Fibroblast of lung (primary cell): ENCODE data around the gene CNOT1. TPM values are rescaled to one million over a fixed set of nuclear protein-coding genes. Genes with fewer than 3 reads are reported as not detected.

ENCODE experiments used
- DNase-seq, 2 donors: peaks; one replicate each; pipeline versions ENCODE4 v3.0.0 to v3.0.0-alpha.2; 2010; ENCODE audit warnings: low read depth in 2 of 2
- H2AFZ ChIP-seq: 2 replicates; pipeline ENCODE4 v1.5.1; 2012; ENCODE audit warnings: low read length, control low read depth, inconsistent platforms
- H3K27ac ChIP-seq: 2 replicates; pipeline ENCODE4 v1.5.1; 2011; ENCODE audit warnings: low read length, control low read depth; ENCODE audit not compliant: insufficient read depth
- H3K27me3 ChIP-seq: 2 replicates; pipeline ENCODE4 v1.5.1; 2011; ENCODE audit warnings: mild to moderate bottlenecking, low read length; ENCODE audit not compliant: control insufficient read depth, insufficient read depth
- H3K36me3 ChIP-seq: 2 replicates; pipeline ENCODE4 v1.5.1; 2011; ENCODE audit warnings: low read length; ENCODE audit not compliant: control insufficient read depth, insufficient read depth
- H3K4me1 ChIP-seq: 2 replicates; pipeline ENCODE4 v1.5.1; 2011; ENCODE audit warnings: low read length; ENCODE audit not compliant: control insufficient read depth, insufficient read depth; ENCODE audit errors: extremely low read depth
- H3K4me2 ChIP-seq: 2 replicates; pipeline ENCODE4 v1.5.1; 2011; ENCODE audit warnings: low read length, control low read depth; ENCODE audit not compliant: insufficient read depth; ENCODE audit errors: extremely low read depth
- H3K4me3 ChIP-seq, 4 experiments: fragments of 200-600 bp in 1 of 4; sonication (generic) in 1 of 4; replicated peaks in 1 of 4; 2 replicates each; pipeline ENCODE4 v1.5.1; 2011 to 2016; ENCODE audit warnings: low read length in 4 of 4, low read depth in 3 of 4, mild to moderate bottlenecking in 3 of 4, control low read depth in 2 of 4, inconsistent platforms in 1 of 4, mixed read lengths in 1 of 4; ENCODE audit not compliant: insufficient read depth in 1 of 4; ENCODE audit errors: control extremely low read depth in 1 of 4
- H3K79me2 ChIP-seq: 2 replicates; pipeline ENCODE4 v1.5.1; 2012; ENCODE audit warnings: mild to moderate bottlenecking, low read length, inconsistent platforms; ENCODE audit not compliant: control insufficient read depth, insufficient read depth
- H3K9ac ChIP-seq: 2 replicates; pipeline ENCODE4 v1.5.1; 2011; ENCODE audit warnings: mild to moderate bottlenecking, low read length, control low read depth; ENCODE audit not compliant: insufficient read depth
- H3K9me3 ChIP-seq: 2 replicates; pipeline ENCODE4 v1.5.1; 2012; ENCODE audit warnings: low read depth, low read length; ENCODE audit not compliant: control insufficient read depth, insufficient read depth
- H4K20me1 ChIP-seq: 2 replicates; pipeline ENCODE4 v1.5.1; 2011; ENCODE audit warnings: low read length; ENCODE audit not compliant: control insufficient read depth, insufficient read depth; ENCODE audit errors: extremely low read depth
- EZH2 ChIP-seq: IDR thresholded peaks from 2 replicates; pipeline ENCODE4 v1.5.1; 2012; ENCODE audit warnings: low read length, control low read depth, mild to moderate bottlenecking; ENCODE audit errors: missing control alignments
- polyA plus RNA-seq, 2 donors: library from polyadenylated mRNA; depleted of rRNA in 1 of 2; stranded (reverse) in 1 of 2; unstranded in 1 of 2; fragments of >200 nt; gene quantifications; 2 replicates each; pipeline ENCODE4 v1.2.1, GENCODE V29; 2011 to 2012; ENCODE audit warnings: missing spikeins in 1 of 2
- total RNA-seq: library from RNA; depleted of rRNA; stranded (reverse); fragments of >200 nt; gene quantifications from 2 replicates; pipeline ENCODE4 v1.2.1, GENCODE V29; 2014
- TF ChIP-seq, protein P1 (sequence below), 2 donors: IDR thresholded peaks in 1 of 2; conservative IDR thresholded peaks in 1 of 2; 1 replicate in 1 of 2; 2 replicates in 1 of 2; pipeline ENCODE4 v1.5.1; 2011 to 2012; ENCODE audit warnings: low read length in 2 of 2, control low read depth in 1 of 2, inconsistent platforms in 1 of 2, low read depth in 1 of 2, mild to moderate bottlenecking in 1 of 2

The CNOT1 gene
- total and polyA plus RNA-seq, 2 donors (not counting 1 experiment from before 2014, with no cell fraction given) = 59.0 to 162 TPM

DNA sequence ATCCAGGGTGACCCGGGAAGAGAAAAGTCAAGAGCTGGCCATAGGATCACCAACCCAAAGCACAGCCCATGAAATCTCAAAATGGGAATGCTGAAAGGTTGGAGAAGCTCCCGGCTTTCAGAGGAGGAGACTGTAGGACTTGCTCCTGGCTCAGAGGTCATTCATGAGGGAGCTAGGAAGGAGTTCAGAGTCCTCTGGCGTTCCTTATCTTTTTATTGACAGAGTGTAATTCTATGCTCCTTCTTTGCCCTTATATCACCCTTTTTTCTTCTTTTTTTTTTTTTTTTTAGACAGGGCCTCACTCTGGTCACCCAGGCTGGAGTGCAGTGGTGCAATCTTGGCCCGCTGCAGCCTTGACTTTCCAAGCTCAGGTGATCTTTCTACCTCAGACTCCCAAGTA is 27.3 kb upstream of the CNOT1 start:
- Histone ChIP-seq H2AFZ (no peak overlapping the region), H3K4me3 (no peak overlapping the region), H3K27ac (no peak overlapping the region), H4K20me1 (no peaks in the 10 kb centered on the region), H3K4me1 (no peaks in the 10 kb centered on the region), H3K27me3 (no peaks in the 10 kb centered on the region), H3K36me3 (no peaks in the 10 kb centered on the region), H3K9me3 (no peaks in the 10 kb centered on the region), H3K79me2 (no peaks in the 10 kb centered on the region), H3K9ac (no peak overlapping the region), H3K4me2 (no peak overlapping the region)
- no peak for TF ChIP-seq EZH2
- TF ChIP-seq, protein P1, sequence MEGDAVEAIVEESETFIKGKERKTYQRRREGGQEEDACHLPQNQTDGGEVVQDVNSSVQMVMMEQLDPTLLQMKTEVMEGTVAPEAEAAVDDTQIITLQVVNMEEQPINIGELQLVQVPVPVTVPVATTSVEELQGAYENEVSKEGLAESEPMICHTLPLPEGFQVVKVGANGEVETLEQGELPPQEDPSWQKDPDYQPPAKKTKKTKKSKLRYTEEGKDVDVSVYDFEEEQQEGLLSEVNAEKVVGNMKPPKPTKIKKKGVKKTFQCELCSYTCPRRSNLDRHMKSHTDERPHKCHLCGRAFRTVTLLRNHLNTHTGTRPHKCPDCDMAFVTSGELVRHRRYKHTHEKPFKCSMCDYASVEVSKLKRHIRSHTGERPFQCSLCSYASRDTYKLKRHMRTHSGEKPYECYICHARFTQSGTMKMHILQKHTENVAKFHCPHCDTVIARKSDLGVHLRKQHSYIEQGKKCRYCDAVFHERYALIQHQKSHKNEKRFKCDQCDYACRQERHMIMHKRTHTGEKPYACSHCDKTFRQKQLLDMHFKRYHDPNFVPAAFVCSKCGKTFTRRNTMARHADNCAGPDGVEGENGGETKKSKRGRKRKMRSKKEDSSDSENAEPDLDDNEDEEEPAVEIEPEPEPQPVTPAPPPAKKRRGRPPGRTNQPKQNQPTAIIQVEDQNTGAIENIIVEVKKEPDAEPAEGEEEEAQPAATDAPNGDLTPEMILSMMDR (conservative IDR thresholded peaks at IDR 0.05 in 1 of 2, IDR thresholded peaks at IDR 0.05 in 1 of 2; ENCODE audit: low read depth in 1 of 2, low read length in 2 of 2) = no peak
- DNase-seq = no peak

GRCh38 chr16:58655215-58655596 is 25.6 kb upstream of the CNOT1 start:
- Histone ChIP-seq H3K79me2 (no peaks in the 10 kb centered on the region), H3K36me3 (no peaks in the 10 kb centered on the region), H3K27me3 (no peaks in the 10 kb centered on the region), H3K4me3 (no peak overlapping the region), H3K4me2 (no peak overlapping the region), H4K20me1 (no peaks in the 10 kb centered on the region), H3K9me3 (no peaks in the 10 kb centered on the region), H3K9ac (no peak overlapping the region), H3K27ac (no peak overlapping the region), H2AFZ (no peak overlapping the region), H3K4me1 (no peaks in the 10 kb centered on the region)
- DNase-seq = no peak
- TF ChIP-seq, protein P1 (conservative IDR thresholded peaks at IDR 0.05 in 1 of 2, IDR thresholded peaks at IDR 0.05 in 1 of 2; ENCODE audit: low read depth in 1 of 2, low read length in 2 of 2) = no peak
- no peak for TF ChIP-seq EZH2

DNA sequence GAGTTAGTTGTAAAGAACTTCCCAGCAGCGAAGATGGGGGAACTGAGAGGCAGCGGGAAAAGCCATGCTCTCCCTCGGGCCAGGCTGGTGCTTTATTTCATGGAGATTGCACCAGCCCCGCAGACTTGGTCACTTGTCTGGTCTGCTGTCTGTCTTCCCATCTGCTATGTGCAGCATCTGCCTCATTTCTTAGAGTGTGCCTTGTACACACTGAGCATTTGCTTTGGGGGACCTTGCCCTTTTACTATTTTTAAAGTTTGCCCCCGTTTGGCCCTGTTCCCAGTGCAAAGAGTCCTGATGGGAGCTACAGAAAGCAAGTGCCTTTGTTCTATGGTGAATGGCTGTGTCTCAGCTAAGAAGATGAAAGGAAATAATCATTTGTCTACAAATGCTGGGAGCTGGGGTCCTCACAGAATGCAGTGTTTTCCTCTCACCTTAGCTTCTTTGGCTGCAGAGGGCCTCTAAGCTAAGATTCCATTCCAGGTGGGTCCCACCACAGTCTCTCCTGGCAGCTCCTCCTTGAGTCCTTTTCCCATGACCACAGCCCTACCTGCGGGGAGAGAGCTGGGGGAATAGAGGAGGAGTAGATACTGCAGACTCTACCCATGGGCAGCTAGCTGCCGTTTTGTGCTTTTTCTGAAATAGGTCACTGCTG is 25.1 kb upstream of the CNOT1 start:
- H3K4me3 ChIP-seq = no peak overlapping the region
- TF ChIP-seq, protein P1 (conservative IDR thresholded peaks at IDR 0.05 in 1 of 2, IDR thresholded peaks at IDR 0.05 in 1 of 2; ENCODE audit: low read depth in 1 of 2, low read length in 2 of 2) = no peak
- TF ChIP-seq EZH2 = no peak
- no peaks in the 10 kb centered on the region for H3K4me1 ChIP-seq

More for the DNA sequence above, 25.1 kb upstream of the CNOT1 start:
- Histone ChIP-seq H4K20me1 (no peaks in the 10 kb centered on the region), H3K9ac (no peak overlapping the region), H3K27me3 (no peaks in the 10 kb centered on the region), H2AFZ (no peak overlapping the region), H3K36me3 (no peaks in the 10 kb centered on the region), H3K27ac (no peak overlapping the region), H3K79me2 (no peaks in the 10 kb centered on the region), H3K9me3 (no peaks in the 10 kb centered on the region), H3K4me2 (no peak overlapping the region)
- no peak for DNase-seq
